Parathyroid adenoma (tissue), 2 donors: ENCODE data around the gene MDM2.

Source experiments
- H2AFZ ChIP-seq: fragments of 300-600 bp; sonication (generic); one replicate; pipeline ENCODE4 v1.7.0; 2017; ENCODE audit warnings: antibody characterized with exemption, mild to moderate bottlenecking
- H3K27ac ChIP-seq: fragments of 300-600 bp; sonication (generic); one replicate; pipeline ENCODE4 v1.7.0; 2017
- H3K27me3 ChIP-seq: fragments of 300-600 bp; sonication (generic); one replicate; pipeline ENCODE4 v1.7.0; 2017; ENCODE audit warnings: low read length; ENCODE audit not compliant: control insufficient read depth, insufficient read depth
- H3K36me3 ChIP-seq: fragments of 300-600 bp; sonication (generic); one replicate; pipeline ENCODE4 v1.7.0; 2017; ENCODE audit warnings: low read length; ENCODE audit not compliant: control insufficient read depth, insufficient read depth
- H3K4me1 ChIP-seq: fragments of 300-600 bp; sonication (generic); one replicate; pipeline ENCODE4 v1.7.0; 2017; ENCODE audit warnings: control low read depth
- H3K4me2 ChIP-seq: fragments of 300-600 bp; sonication (generic); one replicate; pipeline ENCODE4 v1.7.0; 2017; ENCODE audit warnings: low read length
- H3K4me3 ChIP-seq: fragments of 300-600 bp; sonication (generic); one replicate; pipeline ENCODE4 v1.7.0; 2017; ENCODE audit warnings: low read depth, low read length
- H3K79me2 ChIP-seq: fragments of 300-600 bp; sonication (generic); one replicate; pipeline ENCODE4 v1.7.0; 2017; ENCODE audit warnings: control low read depth
- H3K9ac ChIP-seq: fragments of 300-600 bp; sonication (generic); one replicate; pipeline ENCODE4 v1.7.0; 2017; ENCODE audit warnings: mild to moderate bottlenecking
- H3K9me3 ChIP-seq: fragments of 300-600 bp; sonication (generic); one replicate; pipeline ENCODE4 v1.7.0; 2017; ENCODE audit warnings: low read length; ENCODE audit not compliant: control insufficient read depth
- CTCF ChIP-seq: fragments of 300-600 bp; sonication (generic); IDR thresholded peaks from one replicate; pipeline ENCODE4 v1.7.0; 2017; ENCODE audit warnings: antibody characterized with exemption, mild to moderate bottlenecking
- donor health status: primary hyperparathyroidism.

MDM2 gene

GRCh38 chr12:68854554-68854953 lies 46.6 kb downstream of the MDM2 start:
- no peaks in the 10 kb centered on the region for H3K36me3 ChIP-seq

DNA sequence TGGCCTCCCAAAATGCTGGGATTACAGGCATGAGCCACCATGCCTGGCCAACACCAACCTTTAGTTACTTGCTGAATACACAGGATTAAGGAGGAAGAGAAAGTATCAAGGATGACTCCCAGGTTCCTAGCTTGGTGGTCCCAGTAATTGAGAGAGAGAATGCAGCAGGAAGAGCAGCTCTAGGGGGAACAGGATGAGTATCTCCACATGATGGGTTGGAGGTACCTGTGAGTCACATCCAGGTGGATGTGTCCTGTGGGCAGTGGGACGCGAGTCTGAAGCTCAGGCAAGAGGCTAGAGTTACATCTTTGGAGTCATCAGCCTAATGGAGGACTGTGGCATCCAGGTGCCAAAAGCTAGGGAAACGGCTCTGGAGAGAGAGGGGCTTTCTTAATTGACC lies 47.1 kb downstream of the MDM2 start:
- Histone ChIP-seq H3K36me3 (no peaks in the 10 kb centered on the region), H3K4me1 (no peaks in the 10 kb centered on the region), H3K9me3 (no peaks in the 10 kb centered on the region), H3K9ac (no peak overlapping the region), H3K4me3 (no peak overlapping the region), H3K27ac (no peak overlapping the region), H3K4me2 (no peak overlapping the region), H3K79me2 (no peaks in the 10 kb centered on the region), H2AFZ (no peak overlapping the region), H3K27me3 (peaks cover 7% of the 10 kb centered on the region)
- TF ChIP-seq CTCF = no peak

More at GRCh38 chr12:68854554-68854953, 46.6 kb downstream of the MDM2 start:
- H3K4me3 ChIP-seq = no peak overlapping the region
- no peak for TF ChIP-seq CTCF
- no peaks in the 10 kb centered on the region for H3K9me3 ChIP-seq
- no peaks in the 10 kb centered on the region for H3K79me2 ChIP-seq
- no peak overlapping the region for H2AFZ ChIP-seq
- H3K27ac ChIP-seq = no peak overlapping the region
- no peak overlapping the region for H3K9ac ChIP-seq
- H3K27me3 ChIP-seq = peaks cover 7% of the 10 kb centered on the region
- H3K4me2 ChIP-seq = no peak overlapping the region
- H3K4me1 ChIP-seq = no peaks in the 10 kb centered on the region

- Histone ChIP-seq H3K36me3 (no peaks in the 10 kb centered on the region), H3K27ac (no peak overlapping the region), H3K9me3 (no peaks in the 10 kb centered on the region), H3K4me1 (no peaks in the 10 kb centered on the region), H3K9ac (no peak overlapping the region), H3K27me3 (peaks cover 7% of the 10 kb centered on the region), H3K79me2 (no peaks in the 10 kb centered on the region), H2AFZ (no peak overlapping the region), H3K4me3 (no peak overlapping the region), H3K4me2 (no peak overlapping the region)
- TF ChIP-seq CTCF = no peak
Measured at GRCh38 chr12:68855771-68856170, 47.8 kb downstream of the MDM2 start.

- H2AFZ ChIP-seq = no peak overlapping the region
- H3K36me3 ChIP-seq = no peaks in the 10 kb centered on the region
- no peak overlapping the region for H3K9ac ChIP-seq
- TF ChIP-seq CTCF = no peak
- H3K79me2 ChIP-seq = no peaks in the 10 kb centered on the region
- no peaks in the 10 kb centered on the region for H3K9me3 ChIP-seq
- H3K4me2 ChIP-seq = no peak overlapping the region
- no peak overlapping the region for H3K4me3 ChIP-seq
- no peak overlapping the region for H3K27ac ChIP-seq
- H3K4me1 ChIP-seq = no peaks in the 10 kb centered on the region
- H3K27me3 ChIP-seq = peaks cover 7% of the 10 kb centered on the region
Measured at GRCh38 chr12:68856510-68856909, 48.5 kb downstream of the MDM2 start.

DNA sequence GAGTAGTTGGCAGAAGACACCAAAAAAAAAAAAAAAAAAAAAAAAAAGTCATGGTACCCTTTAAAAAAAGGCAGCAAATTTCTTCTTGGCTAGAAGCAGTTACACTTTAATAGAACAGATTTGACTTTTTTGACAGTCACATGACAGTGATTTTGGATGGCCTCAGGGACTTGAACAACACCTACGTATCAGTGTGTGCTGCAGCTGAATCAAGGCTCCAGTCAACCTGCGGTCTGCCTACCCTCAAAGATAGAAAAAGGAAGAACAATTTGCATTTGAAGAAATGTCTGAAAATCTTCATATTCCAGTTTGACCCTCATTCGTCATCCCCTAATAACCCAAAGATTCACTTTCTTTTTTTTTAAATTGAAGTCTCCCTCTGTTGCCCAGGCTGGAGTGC lies 53.9 kb downstream of the MDM2 start:
- no peak overlapping the region for H3K9ac ChIP-seq
- no peaks in the 10 kb centered on the region for H3K79me2 ChIP-seq
- no peak overlapping the region for H3K27ac ChIP-seq
- no peaks in the 10 kb centered on the region for H3K9me3 ChIP-seq
- H3K4me1 ChIP-seq = no peaks in the 10 kb centered on the region
- no peaks in the 10 kb centered on the region for H3K36me3 ChIP-seq
- no peak overlapping the region for H3K4me3 ChIP-seq
- H3K27me3 ChIP-seq = no peaks in the 10 kb centered on the region
- no peak overlapping the region for H3K4me2 ChIP-seq
- H2AFZ ChIP-seq = no peak overlapping the region
- no peak for TF ChIP-seq CTCF
